Mucosa of descending colon (tissue), 3 donors: ENCODE data around the gene LMNTD2. TPM values are rescaled to one million over a fixed set of nuclear protein-coding genes. Genes with fewer than 3 reads are reported as not detected.

ENCODE experiments used
- ATAC-seq: fragments of 200-7000 bp; cut with Tn5 transposase; one replicate; pipeline ENCODE4 v1.9.1; 2020; ENCODE audit warnings: mild to moderate bottlenecking, moderate library complexity
- DNase-seq, 3 donors: peaks; one replicate each; pipeline ENCODE4 v3.0.0-alpha.2; 2020
- H3K36me3 ChIP-seq: fragments of 200-600 bp; one replicate; pipeline ENCODE4 v1.8.0; 2021; ENCODE audit warnings: low read depth, mild to moderate bottlenecking
- H3K4me1 ChIP-seq: fragments of 200-600 bp; one replicate; pipeline ENCODE4 v1.8.0; 2021; ENCODE audit warnings: low read depth, mild to moderate bottlenecking
- H3K4me3 ChIP-seq: fragments of 200-600 bp; one replicate; pipeline ENCODE4 v1.8.0; 2021; ENCODE audit warnings: mild to moderate bottlenecking
- H3K9me3 ChIP-seq: fragments of 200-600 bp; one replicate; pipeline ENCODE4 v1.8.0; 2021; ENCODE audit warnings: mild to moderate bottlenecking
- CTCF ChIP-seq: fragments of 200-600 bp; IDR thresholded peaks from one replicate; pipeline ENCODE4 v1.8.0; 2022; ENCODE audit warnings: antibody characterized with exemption, mild to moderate bottlenecking
- intact Hi-C, 2 donors: fragments of 100-400 bp; cut with DNase I in 1 of 2; cut with micrococcal nuclease in 1 of 2; formaldehyde crosslinking; loops; one replicate each; pipeline versions ENCODE4 v1.11.0 to v1.11.1; 2022; cut with DNase I, micrococcal nuclease
- total RNA-seq, 3 donors: library from RNA; stranded (reverse); fragmentation: NEBNext Ultra II Directional in 2 of 3; extraction: Animal tissue kit (Norgen Biotek cat#: 25700) in 2 of 3; gene quantifications; one replicate each; pipeline versions ENCODE4 v1.2.1 to v1.2.4, GENCODE V29; 2021 to 2023
- donor health status: DM: no; HTN: no; CAD: no; lungs with moderate emphysema.
- donor health status: DM: no; HTN: no; CAD: no.
- donor health status: DM: no; HTN: yes; CAD: no.

LMNTD2 gene
- total RNA-seq, 3 donors from 2014 or later = 5.4 to 19.1 (median 10.7) TPM

- Histone ChIP-seq H3K36me3 (no peaks in the 10 kb centered on the region), H3K4me3 (no peak overlapping the region), H3K9me3 (no peaks in the 10 kb centered on the region), H3K4me1 (peaks cover 14% of the 10 kb centered on the region)
- intact Hi-C loops = no loop called here
- DNase-seq = peak in 1 of 3 donors; percentile 55
- TF ChIP-seq CTCF = no peak
- ATAC-seq = no peak
Measured at GRCh38 chr11:532527-532985, 28.0 kb downstream of the LMNTD2 start.

- intact Hi-C loops = no loop called here
- no peak for DNase-seq
- TF ChIP-seq CTCF = no peak
- Histone ChIP-seq H3K4me1 (peaks cover 12% of the 10 kb centered on the region), H3K9me3 (no peaks in the 10 kb centered on the region), H3K4me3 (no peak overlapping the region), H3K36me3 (no peaks in the 10 kb centered on the region)
- no peak for ATAC-seq
Measured at GRCh38 chr11:531919-532526, 28.5 kb downstream of the LMNTD2 start.

GRCh38 chr11:530960-531831 is 29.3 kb downstream of the LMNTD2 start:
- no peaks in the 10 kb centered on the region for H3K9me3 ChIP-seq
- peaks cover 12% of the 10 kb centered on the region for H3K4me1 ChIP-seq
- no peak for TF ChIP-seq CTCF
- ATAC-seq (no peak), DNase-seq (no peak)
- no peaks in the 10 kb centered on the region for H3K36me3 ChIP-seq
- intact Hi-C loops = no loop called here
- no peak overlapping the region for H3K4me3 ChIP-seq

- H3K9me3 ChIP-seq = no peaks in the 10 kb centered on the region
- DNase-seq (peak in 1 of 3 donors; percentile 27), ATAC-seq (no peak)
- no peak for TF ChIP-seq CTCF
- peaks cover 12% of the 10 kb centered on the region for H3K4me1 ChIP-seq
- no peaks in the 10 kb centered on the region for H3K36me3 ChIP-seq
- no peak overlapping the region for H3K4me3 ChIP-seq
- intact Hi-C loops = no loop called here
Measured at GRCh38 chr11:529728-530411, 30.7 kb downstream of the LMNTD2 start.

GRCh38 chr11:528815-529727 is 31.5 kb downstream of the LMNTD2 start:
- peak in 1 of 3 donors; percentile 18 for DNase-seq
- no peak overlapping the region for H3K4me3 ChIP-seq
- H3K4me1 ChIP-seq = peaks cover 6% of the 10 kb centered on the region
- intact Hi-C loops = no loop called here
- H3K36me3 ChIP-seq = no peaks in the 10 kb centered on the region
- ATAC-seq = no peak
- no peak for TF ChIP-seq CTCF
- H3K9me3 ChIP-seq = no peaks in the 10 kb centered on the region
